NCI-H446 treated with DMSO at 0.1 percent for 48 hours (cell line): ENCODE data around the gene SMO.

Experiments used
- DNase-seq: peaks from one replicate; lab custom pipeline; 2025; lab: John Stamatoyannopoulos, UW

The SMO gene

DNA sequence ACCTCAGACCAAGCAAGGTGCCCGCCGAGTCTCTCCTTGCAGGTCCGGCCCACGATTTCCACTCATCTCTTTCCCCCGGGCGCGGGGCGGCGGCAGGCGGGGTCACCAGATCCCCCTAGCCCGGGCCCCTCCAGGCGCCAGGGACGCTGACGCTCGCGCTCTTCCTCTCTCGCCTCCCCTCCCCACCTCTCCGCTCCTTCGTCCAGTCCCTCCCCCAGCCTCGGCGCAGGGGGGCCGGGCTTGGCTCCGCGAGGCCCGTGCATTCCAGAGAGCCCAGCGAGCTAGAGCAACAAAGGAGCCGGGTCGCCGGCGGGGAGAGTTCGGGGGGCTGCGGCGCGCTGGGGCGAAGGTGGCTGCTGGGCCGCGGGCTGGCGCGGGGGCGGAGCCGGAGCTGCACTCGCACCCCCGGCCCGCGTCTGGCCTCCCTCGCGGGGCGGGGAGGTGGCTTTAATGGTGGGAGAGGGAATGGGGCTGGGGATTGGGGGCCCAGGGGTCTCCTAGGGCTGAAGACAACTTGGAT, at the start of gene SMO:
TSS of gene SMO (plus strand) at position 262 of the 520 bp plus-strand sequence. CDS start 519 bp downstream, outside the sequence.
- DNase-seq: no peak

GRCh38 chr7:129143724-129144094, 44.7 kb upstream of the SMO start:
- DNase-seq: no peak

- DNase-seq: no peak
Measured at GRCh38 chr7:129144095-129144833, 44.2 kb upstream of the SMO start, which contains the start of gene TSPAN33. Gene TSPAN33, plus strand, starts transcription at chr7:129144707. Its CDS starts 274 bp downstream, at chr7:129144981.

GRCh38 chr7:129144834-129145668, 43.4 kb upstream of the SMO start:
- DNase-seq: no peak

DNA sequence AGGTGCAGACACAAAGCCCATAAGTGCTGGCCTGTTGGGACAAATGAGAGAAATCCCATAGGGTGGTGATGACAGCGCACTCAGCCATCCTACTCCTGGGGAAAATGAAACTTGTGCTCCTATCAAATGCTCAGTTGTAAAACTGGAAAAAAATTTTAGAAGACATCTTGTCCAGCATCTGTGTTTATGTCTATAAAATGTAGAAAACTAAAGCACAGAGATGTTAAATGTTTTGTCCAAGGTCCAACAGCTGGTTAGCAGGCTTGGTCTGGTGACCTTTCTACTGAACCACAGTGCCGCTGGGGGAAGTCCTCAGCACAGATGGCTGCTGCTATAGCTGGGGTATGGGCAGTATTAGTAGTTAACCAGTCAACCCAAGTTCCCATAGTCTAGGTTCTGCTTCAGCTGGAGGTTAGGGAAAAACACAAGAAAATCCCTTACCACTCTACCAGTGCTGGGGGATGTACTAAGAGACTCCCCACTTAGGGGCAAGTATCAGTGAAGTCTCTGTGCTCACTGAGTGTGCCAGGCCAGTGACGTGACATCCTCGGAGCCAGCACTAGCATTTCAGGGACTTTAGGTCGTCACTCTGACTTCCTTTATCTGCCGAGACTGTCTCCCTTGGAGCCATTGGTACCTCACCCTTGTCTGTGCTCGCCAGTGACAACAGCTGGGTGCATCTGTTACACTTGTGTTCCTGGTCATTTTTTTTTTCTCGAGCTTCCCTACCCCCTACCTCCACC, 42.0 kb upstream of the SMO start:
- no peak for DNase-seq

GRCh38 chr7:129147731-129148130, 40.7 kb upstream of the SMO start:
- no peak for DNase-seq

GRCh38 chr7:129149511-129149910, 38.9 kb upstream of the SMO start:
- DNase-seq: no peak

DNA sequence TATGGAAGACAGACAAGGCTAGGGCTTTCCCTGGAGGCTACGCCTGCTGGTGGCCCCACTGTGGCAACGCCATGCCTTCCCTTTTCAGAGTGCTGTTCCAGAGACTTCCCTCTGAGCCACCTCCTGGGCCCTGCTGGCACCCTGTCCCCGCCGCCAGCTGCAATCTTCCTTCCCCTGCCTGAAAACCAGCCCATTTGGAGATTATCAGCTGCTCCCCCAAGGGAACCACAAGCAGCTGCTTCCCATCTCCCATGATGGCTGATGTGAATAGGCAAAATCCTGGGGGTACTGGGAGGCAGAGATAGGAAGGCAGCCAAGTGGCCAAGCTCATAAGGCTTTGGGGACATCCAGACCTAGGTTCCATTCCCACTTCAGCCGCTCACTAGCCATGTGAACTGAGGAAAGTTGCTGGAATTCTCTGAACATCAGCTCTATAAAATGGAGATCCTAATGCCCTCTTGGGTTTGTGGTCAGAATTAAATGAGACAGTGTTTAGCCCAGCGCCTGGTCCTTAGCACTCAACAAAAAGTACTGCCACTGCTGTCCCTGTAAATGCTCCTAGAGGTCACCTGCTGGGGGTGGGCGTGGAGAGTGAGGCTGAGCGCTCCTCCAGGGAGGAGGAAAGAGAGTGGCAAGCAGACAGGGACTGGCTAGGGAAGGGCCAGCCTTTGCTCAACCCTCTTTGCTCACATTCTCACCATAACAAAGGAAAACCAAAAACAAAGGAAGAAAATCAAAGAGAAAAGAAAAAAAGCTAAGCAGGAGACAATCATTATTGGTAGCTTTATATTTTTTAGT, 38.0 kb upstream of the SMO start:
- DNase-seq: no peak

- DNase-seq: no peak
Measured at GRCh38 chr7:129157651-129158050, 30.8 kb upstream of the SMO start.

GRCh38 chr7:129159539-129159938, 28.9 kb upstream of the SMO start:
- DNase-seq: no peak

DNA sequence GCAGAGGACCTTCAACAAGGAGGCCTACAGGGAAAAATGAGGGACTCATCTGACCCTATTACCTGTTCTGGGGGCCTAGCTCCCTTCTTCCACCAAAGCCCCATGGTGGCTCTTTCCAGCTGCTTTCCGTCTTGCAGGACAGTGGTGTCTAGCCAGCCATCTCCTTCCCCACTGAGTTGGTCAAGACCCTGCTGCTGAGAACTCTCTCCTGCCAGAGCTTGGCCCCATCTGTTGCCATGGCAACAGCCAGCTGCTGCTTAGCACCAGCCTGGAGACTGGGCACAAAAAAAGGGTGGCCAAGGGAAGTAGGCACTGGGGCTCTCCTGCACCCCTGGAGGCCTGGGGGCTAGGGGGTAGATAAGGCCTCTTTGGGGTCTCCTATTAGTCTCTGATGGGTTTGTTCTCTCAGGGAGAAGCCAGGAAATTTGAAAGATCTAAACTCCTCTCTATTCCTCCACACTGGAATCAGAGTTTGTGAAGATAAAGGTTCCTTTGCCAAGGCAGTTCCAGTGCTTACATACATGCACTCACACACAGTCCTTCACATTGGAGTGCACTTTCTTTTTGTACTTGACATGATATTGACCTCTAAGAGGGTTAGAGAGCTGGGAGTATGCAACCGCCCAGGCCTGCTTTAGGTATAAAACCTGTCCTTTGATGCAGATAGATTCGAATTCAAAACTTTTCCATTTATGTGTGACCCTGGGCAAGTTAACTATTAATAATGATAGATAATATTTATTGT, 28.1 kb upstream of the SMO start:
- no peak for DNase-seq

DNA sequence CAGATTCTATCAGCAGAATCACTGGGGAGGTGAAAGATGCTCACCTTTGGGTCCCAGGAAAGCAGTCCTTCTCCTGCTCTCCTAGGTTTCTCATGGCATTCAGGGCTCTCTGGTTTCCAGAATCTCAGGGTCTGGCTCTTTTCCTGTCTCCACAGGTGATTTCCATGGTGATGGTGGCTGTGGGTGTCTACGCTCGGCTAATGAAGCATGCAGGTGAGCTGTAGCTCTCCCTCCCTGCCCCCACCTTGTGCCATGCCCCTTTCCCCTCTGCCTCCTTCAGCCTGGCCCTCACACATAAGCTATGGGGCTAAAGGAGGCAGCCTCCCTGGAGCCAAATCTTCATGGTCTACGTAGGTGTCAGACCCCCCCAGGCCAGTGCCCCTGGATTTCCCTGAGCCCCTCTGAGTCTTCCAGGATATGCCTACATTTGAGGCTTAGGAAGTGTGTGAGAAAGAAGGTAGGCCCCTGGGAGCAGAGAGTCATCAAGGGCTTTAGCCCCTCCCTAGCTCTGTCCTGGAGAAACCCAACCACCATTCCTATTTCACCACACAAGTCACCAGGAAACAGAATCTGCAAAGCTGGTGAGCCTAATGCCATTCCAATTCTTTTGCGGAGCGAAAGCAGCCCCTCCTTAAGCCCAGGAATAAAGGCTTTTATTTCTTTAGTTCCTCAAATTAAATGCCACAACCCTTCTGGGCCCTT, 26.8 kb upstream of the SMO start:
- no peak for DNase-seq

DNA sequence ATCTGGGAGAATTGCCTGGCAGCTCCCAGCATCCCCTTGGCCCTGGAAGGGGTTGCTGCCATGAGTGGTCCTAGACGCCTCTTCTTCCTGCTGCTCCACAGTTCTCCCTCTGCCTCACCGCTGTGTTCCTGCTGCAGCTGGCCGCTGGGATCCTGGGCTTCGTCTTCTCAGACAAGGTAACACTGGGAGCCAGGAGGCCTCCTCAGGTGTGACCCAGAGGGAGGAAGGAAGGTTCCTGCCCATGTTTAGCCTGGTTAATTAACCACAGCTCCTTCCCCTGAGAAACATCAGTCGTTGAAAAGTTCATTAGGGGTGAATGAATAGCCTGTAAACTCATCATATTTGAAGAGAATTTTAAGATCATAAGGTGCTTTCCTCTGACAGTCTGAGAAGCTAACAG, 25.7 kb upstream of the SMO start:
- no peak for DNase-seq

DNA sequence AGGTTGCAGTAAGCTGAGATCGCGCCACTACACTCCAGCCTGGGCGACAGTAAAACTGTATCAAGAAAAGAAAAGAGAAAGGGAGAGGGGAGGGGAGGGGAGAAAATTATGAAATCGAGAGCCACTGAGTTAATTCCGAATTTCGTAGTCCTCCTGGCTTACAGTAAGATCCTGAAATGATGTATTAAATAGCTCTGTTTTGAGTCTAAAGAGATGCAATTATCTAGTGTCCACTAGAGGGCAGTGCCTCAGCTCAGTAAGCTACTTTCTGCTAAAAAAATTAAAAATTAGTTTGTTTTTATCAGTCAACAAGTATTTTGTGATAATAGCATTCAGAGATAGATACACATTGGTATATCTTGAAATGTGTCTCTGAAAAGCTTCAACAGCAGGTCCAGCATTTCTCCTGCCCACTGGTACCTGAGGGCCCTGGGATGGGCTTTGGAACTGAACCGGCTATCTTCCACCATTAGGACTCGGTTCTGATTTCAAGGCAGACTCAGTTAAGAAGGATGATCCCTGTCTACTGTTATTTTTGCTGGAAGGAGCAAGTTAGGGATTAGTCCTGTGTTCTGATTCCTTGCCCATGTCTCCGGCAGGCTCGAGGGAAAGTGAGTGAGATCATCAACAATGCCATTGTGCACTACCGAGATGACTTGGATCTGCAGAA, 24.4 kb upstream of the SMO start:
- peak; percentile 14 for DNase-seq

DNA sequence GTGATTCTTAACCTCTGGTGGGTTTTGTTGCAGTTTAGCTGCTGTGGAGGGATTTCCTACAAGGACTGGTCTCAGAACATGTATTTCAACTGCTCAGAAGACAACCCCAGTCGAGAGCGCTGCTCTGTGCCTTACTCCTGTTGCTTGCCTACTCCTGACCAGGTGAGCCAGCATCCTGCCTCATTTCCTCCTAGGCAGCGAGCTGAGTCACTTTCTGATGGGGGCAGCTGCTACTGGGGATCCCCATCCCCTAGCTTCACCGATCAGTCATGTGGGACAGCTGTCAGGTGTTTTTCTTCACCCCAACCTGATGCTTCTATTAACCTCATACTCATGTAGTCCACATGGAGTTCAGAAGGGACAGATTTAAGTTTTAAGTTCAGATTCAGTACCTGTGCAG, 21.7 kb upstream of the SMO start:
- DNase-seq: no peak

DNA sequence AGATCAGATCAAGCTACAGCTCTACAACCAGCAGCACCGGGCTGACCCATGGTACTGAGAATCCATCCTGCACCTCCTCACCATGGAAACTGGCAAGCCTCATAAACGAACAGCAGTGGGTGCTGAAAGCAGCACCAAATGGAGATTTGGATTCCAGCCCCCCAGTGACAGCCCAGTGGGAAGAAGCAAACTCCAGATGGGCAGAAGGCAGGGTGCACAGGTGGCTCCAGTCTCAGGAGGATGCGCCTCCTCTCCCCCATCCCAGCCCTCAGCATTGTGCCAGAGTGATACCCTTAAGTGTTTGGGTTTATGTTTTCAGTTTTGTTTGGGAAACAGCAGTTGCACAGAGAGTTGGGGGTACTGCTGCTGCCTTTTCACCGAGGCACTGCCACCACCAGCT, 20.6 kb upstream of the SMO start:
- no peak for DNase-seq

GRCh38 chr7:129168231-129169021, 20.0 kb upstream of the SMO start:
- no peak for DNase-seq

GRCh38 chr7:129169171-129169671, 19.2 kb upstream of the SMO start:
- no peak for DNase-seq
